Measurements from ENCODE around the gene CASP3.
"Not testable (repeated sequence)": the region's sequence is repeated elsewhere in the genome, so short reads cannot be mapped to it uniquely, and the experiment has no call there.

- not testable (repeated sequence) for TF ChIP-seq POLR2A, CTCF (IDR thresholded peaks at IDR 0.05)
Observed at GRCh38 chr4:184602857-184603256, 46.4 kb downstream of the CASP3 start.
